SU-DHL-6 (cell line): ENCODE measurements around the gene KCNJ9.

ENCODE experiments used
- CTCF ChIP-seq: fragments of 200-600 bp; sonication (generic); IDR thresholded peaks from one replicate; pipeline ENCODE4 v1.5.1; 2017; ENCODE audit warnings: antibody characterized with exemption, mild to moderate bottlenecking, low read length, moderate library complexity; ENCODE audit not compliant: insufficient read depth, poor library complexity, severe bottlenecking
- EZH2phosphoT487 ChIP-seq: fragments of 200-600 bp; sonication (generic), shearing (Covaris generic); conservative IDR thresholded peaks from 2 replicates; pipeline ENCODE4 v1.6.1; 2018; ENCODE audit warnings: mild to moderate bottlenecking, antibody characterized with exemption, low read length, moderate library complexity, mixed read lengths

- TF ChIP-seq CTCF (no peak), EZH2phosphoT487 (no peak)
Observed at GRCh38 chr1:160066829-160067745, 14.3 kb upstream of the KCNJ9 start.
